Muscle of back (tissue), 11 donors: ENCODE measurements around the gene MIA. TPM values are rescaled to one million over a fixed set of nuclear protein-coding genes. Genes with fewer than 3 reads are reported as not detected.
"Not testable (repeated sequence)": the region's sequence is repeated elsewhere in the genome, so short reads cannot be mapped to it uniquely, and the experiment has no call there.

ENCODE experiments used
- DNase-seq, 3 donors: peaks; one replicate each; pipeline versions ENCODE4 v3.0.0 to v3.0.0-alpha.2; 2013
- polyA plus RNA-seq, 10 donors: library from polyadenylated mRNA; unstranded; fragments of 120-200 nt; gene quantifications; one replicate each; pipeline ENCODE4 v1.2.1, GENCODE V29; 2013; ENCODE audit not compliant: insufficient read length in 10 of 10

The MIA gene
- polyA plus RNA-seq, 10 donors: 1.0 to 3.9 (median 2.3) TPM

DNA sequence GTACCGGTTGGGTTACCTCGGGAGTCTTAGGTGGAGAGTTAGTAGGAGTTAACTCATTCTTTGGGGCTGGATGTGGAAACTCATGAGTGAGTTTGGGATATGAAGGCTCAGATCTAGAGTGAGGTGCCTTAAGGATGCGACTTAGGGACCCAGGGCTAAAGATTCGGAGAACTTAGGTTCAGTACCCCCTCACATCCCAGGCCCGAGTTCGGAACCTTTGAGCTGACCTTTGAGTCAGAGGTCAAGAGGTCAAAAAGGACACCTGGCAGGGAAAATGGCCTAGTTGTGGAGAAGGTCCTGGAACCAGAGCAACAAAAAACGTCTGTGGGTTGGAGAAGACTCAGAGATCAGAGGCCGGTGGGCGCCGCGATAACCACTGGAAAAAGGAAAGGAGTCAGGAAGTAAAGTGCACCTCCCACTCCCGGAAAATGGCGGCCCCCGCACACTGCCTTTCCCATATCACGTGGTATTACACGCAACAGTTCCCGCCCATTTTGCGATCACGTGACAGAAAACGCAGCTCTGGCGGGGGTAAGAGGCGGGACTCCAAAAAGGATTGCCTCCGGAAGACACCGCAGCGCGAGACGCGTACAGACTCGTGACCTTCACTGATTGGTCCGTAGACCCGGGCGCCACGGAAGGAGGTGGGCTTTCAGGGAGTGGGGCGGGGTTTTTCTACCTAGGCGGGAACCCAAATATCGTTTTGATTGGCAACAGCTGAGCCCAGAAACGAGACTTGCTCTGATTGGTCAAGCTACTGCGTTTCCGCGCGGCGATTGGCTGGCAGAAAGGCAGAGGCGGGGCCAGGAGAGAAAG lies 25.1 kb upstream of the MIA start, which contains the start of gene ACTMAP:
Gene ACTMAP (minus strand): TSS at position 420 of the 816 bp plus-strand sequence. CDS start 674 bp downstream, outside the sequence.
- peak; percentile 100 for DNase-seq

DNA sequence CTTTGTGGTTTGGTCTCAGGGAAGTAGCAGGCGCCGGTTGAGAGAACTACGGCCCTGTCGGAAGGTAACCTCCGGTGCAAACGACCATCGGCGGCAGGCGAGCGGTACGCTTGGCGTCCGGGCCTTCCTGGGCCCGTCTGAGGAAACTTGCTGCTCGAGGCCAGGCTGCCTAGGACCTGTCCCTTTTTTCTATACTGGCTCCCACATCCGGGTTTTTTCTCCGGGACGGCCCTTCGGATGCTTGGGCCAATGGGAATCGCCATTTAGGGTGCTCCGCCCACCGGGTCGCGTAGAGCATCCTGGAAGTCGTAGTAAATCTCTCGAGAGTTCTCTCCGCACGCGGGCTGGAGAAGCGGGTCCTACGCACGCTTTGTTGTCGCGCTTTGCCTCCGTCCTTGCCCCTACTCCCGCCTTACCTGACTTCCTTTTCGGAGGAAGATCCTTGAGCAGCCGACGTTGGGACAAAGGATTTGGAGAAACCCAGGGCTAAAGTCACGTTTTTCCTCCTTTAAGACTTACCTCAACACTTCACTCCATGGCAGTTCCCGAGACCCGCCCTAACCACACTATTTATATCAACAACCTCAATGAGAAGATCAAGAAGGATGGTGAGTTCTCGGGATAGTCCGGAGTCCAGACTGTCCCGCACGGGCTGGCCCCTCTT lies 24.3 kb upstream of the MIA start, which contains the start of gene SNRPA:
Gene SNRPA (plus strand): TSS at position 330 of the 664 bp plus-strand sequence. CDS start 206 bp downstream, at position 536.
- peak; percentile 98 to 100 (median 98) for DNase-seq

DNA sequence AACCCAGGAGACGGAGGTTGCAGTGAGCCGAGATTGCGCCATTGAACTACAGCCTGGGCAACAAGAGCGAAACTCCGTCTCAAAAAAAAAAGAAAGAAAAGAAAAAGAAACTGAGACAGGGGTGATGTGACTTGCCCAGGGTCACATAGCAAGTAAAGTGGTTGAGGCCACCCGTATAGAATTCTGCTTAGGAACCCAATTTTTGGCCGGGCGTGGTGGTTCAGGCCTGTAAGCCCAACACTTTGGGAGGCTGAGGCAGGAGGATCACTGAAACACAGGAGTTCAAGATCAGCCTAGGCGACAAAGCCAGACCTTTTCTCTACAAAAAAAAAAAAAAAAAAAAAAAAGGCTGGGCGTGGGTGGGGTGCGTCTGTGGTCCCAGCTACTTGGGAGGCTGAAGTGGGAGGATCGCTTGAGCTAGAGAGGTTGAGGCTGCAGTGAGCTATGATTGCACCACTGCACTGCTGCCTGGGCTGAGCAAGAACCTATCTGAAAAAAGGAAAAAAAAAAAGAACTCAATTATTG lies 23.0 kb upstream of the MIA start:
- no peak for DNase-seq

DNA sequence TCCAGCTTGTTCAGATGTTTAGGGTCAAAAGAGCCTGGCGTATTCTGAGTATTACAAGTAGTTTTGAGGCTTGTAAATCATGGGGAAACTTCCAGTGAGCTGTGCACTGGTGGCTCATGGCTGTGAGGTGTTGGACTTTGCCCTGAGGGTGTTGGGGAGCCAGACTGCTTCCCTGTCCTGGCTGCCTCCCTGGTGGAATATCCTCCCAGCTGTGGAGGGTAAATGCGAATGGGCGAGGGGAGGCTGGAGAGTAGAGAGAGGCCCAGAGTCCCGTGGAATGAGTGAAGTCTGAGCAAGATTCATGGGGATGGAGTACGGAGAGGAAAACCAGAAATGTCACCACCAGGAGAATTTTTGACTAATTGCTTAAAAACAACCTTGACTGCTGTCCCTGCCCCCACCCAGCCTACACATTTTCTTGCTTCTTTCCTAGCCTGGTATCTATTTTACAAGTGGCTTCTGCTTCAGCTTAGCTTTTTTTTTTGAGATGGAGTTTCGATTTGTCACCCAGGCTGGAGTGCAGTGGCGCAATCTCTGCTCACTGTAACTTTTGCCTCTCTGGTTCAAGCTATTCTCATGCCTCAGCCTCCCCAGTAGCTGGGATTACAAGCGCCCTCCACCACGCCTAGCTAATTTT lies 20.6 kb upstream of the MIA start:
- no peak for DNase-seq

- DNase-seq: no peak
Measured at GRCh38 chr19:40755248-40755624, 20.1 kb upstream of the MIA start.

- no peak for DNase-seq
Measured at GRCh38 chr19:40755791-40756190, 19.5 kb upstream of the MIA start.

DNA sequence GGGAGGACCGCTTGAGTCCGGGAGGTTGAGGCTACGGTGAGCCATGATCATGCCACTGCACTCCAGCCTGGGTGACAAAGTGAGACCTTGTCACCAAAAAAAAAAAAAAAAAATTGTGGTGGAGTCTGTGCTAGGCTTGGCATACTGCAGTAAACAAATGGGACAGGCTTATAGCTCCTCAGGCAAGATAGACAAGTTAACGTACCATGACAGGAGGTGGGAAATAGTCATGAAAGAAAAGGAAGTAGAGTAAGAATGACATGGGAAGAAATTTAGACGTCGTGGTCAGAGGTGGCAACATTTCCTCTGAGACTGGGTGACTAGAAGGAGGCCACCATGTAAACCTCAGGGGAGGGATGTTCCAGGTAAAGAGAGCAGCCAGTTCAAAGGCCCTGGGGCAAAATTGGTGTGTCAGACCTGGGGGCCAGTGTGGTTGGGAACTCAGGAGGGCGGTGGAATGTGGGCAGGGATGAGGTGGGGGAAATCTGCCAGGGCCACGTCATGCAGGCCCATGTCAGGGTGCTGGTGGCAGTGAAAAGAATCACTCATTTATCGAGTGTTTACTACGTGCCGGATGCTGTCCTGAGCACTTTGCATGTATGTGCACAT lies 18.7 kb upstream of the MIA start:
- no peak for DNase-seq

DNA sequence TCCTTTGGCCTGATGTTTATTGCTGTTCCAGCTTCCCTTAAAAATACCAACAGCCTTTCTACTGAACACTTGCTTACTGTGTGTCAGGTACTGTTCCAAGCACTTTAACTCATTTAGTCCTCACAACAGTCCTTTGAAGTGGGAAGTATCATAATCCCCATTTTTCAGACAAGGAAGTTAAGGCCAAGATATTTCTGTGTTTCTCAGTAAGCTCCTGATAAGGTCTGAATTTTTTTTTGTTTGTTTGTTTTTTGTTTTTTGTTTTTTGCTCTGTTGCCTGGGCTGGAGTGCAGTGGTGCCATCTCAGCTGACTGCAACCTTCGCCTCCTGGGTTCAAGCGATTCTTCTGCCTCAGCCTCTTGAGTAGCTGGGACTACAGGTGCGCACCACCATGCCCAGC lies 16.8 kb upstream of the MIA start:
- no peak for DNase-seq

GRCh38 chr19:40759352-40759751 lies 16.0 kb upstream of the MIA start:
- no peak for DNase-seq

DNA sequence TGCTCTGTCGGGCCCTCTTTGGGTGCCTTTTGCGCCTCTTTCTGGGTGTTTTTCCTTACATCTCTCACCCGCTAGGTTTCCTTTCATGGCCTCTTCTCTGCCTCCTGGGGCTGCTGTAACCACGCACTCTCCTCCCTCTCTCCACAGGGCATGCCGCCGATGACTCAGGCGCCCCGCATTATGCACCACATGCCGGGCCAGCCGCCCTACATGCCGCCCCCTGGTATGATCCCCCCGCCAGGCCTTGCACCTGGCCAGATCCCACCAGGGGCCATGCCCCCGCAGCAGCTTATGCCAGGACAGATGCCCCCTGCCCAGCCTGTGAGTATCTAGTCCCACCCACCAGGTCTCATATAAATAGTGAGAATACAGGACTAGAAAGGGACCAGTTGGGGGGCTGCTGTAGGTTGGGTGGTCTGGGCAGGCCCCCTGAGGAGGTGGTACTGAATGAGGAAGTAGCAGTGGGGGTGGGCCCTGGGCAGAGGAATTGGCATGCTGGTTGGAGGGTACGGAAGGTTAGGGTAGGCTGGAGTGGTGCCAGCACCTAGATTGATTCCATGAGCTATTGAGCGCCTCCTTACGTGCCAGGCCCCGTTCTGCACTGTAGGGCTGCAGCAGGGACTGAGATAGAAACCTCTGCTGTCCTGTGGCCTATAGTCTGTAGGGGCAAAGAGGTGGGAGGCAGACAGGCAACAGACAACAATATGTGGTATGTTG lies 12.4 kb upstream of the MIA start:
- no peak for DNase-seq

- no peak for DNase-seq
Measured at GRCh38 chr19:40763526-40763925, 11.8 kb upstream of the MIA start.

GRCh38 chr19:40763963-40764362 lies 11.4 kb upstream of the MIA start:
- no peak for DNase-seq

DNA sequence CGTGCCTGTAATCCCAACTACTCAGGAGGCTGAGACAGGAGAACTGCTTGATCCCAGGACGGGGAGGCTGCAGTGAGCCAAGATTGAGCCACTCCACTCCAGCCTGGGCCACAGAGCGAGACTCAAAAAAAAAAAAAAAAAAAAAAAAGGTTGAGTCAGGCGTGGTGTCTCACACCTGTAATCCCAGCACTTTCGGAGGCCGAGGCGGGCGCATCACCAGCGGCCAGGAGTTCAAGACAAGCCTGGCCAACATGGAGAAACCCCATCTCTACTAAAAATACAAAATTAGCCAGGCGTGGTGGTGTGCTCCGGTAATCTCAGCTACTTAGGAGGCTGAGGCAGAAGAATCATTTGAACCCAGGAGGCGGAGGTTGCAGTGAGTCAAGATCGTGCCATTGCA lies 8.9 kb upstream of the MIA start:
- DNase-seq: not testable (repeated sequence)

- DNase-seq: no peak
Measured at GRCh38 chr19:40768869-40769268, 6.5 kb upstream of the MIA start.

DNA sequence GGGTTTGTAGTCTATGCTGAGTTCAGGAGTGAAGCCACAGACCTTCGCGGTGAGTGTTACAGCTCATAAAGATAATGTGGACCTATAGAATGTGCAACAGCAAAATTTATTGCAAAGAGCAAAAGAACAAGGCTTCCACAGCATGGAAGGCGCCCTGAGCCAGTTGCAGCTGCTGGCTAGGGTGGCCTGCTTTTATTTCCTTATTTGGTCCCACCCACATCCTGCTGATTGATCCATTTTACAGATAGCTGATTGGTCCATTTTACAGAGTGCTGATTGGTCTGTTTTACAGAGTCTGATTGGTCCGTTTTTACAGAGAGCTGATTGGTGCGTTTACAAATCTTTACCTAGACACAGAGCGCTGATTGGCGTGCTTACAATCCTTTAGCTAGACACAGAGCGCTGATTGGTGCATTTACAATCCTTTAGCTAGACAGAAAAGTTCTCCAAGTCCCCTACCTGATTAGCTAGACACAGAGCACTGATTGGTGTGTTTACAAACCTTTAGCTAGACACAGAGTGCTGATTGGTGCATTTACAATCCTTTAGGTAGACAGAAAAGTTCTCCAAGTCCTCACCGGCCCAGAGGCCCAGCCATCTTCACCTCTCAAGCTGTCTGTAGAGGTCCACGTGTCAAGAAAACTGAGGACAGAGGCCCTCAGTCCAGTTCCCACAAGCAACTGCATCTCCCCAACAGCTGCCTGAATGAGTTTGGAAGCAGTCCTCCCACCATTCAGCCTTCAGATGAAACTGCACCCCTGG lies 4.0 kb upstream of the MIA start:
- DNase-seq: not testable (repeated sequence)

GRCh38 chr19:40775632-40776022 lies 306 bp downstream of the MIA start:
- no peak for DNase-seq

- DNase-seq: no peak
Measured at GRCh38 chr19:40776364-40776763, 1.0 kb downstream of the MIA start.

- peak; percentile 94 to 97 (median 95) for DNase-seq
Measured at GRCh38 chr19:40776932-40777644, 1.8 kb downstream of the MIA start.

- DNase-seq: no peak
Measured at GRCh38 chr19:40777645-40777936, 2.3 kb downstream of the MIA start.
